SK-N-SH (cell line): ENCODE results near the gene TEPSIN. TPM values are rescaled to one million over a fixed set of nuclear protein-coding genes. Genes with fewer than 3 reads are reported as not detected.

ENCODE experiments used
- CTCF ChIA-PET: fragments of 300-600, 350-600 bp; formaldehyde crosslinking; extraction: SDS; loops from one replicate; lab custom pipeline; 2021; lab: Yijun Ruan, JAX
- POLR2A ChIA-PET: fragments of 350-600 bp; sonication (Branson Sonifier 250); formaldehyde crosslinking; extraction: SDS; loops from one replicate; lab custom pipeline; 2020; ENCODE audit warnings: antibody characterized with exemption, inconsistent platforms; lab: Yijun Ruan, JAX
- DNase-seq: peaks from one replicate; pipeline ENCODE4 v3.0.0; 2012
- H2AFZ ChIP-seq: fragments of 200-600 bp; sonication (generic); 2 replicates; pipeline ENCODE4 v1.8.1; 2016; ENCODE audit warnings: antibody characterized with exemption, mild to moderate bottlenecking, low read depth
- H3F3A ChIP-seq: fragments of 200-600 bp; sonication (generic); replicated peaks from 2 replicates; pipeline ENCODE3; 2016; ENCODE audit warnings: antibody characterized with exemption, mild to moderate bottlenecking; ENCODE audit not compliant: insufficient read depth
- H3K27ac ChIP-seq, 2 experiments: fragments of 200-500 bp in 1 of 2; fragments of 200-600 bp in 1 of 2; sonication (Bioruptor generic) in 1 of 2; sonication (generic), shearing (Covaris generic) in 1 of 2; 2 replicates each; pipeline versions ENCODE4 v1.5.1 to v1.6.1; 2014 to 2016; ENCODE audit warnings: low read depth in 2 of 2, inconsistent platforms in 1 of 2, low read length in 1 of 2, mild to moderate bottlenecking in 1 of 2, mixed read lengths in 1 of 2
- H3K27me3 ChIP-seq: fragments of 200-600 bp; sonication (generic), shearing (Covaris generic); 2 replicates; pipeline ENCODE4 v1.6.1; 2016; ENCODE audit warnings: mixed run types; ENCODE audit not compliant: insufficient read depth
- H3K36me3 ChIP-seq, 2 experiments: fragments of 200-500 bp in 1 of 2; fragments of 200-600 bp in 1 of 2; sonication (Bioruptor generic) in 1 of 2; sonication (generic) in 1 of 2; replicated peaks in 1 of 2; 2 replicates each; pipeline versions ENCODE3 to v1.5.1; 2014 to 2016; ENCODE audit warnings: low read length in 1 of 2, mild to moderate bottlenecking in 1 of 2; ENCODE audit not compliant: insufficient read depth in 2 of 2, control insufficient read depth in 1 of 2
- H3K4me1 ChIP-seq, 2 experiments: fragments of 200-500 bp in 1 of 2; fragments of 200-600 bp in 1 of 2; sonication (Bioruptor generic) in 1 of 2; sonication (generic), shearing (Covaris generic) in 1 of 2; 2 replicates each; pipeline versions ENCODE4 v1.5.1 to v1.6.1; 2014 to 2016; ENCODE audit warnings: low read depth in 1 of 2, low read length in 1 of 2, mixed run types in 1 of 2; ENCODE audit not compliant: insufficient read depth in 2 of 2, control insufficient read depth in 1 of 2
- H3K4me2 ChIP-seq: fragments of 200-600 bp; sonication (generic), shearing (Covaris generic); 2 replicates; pipeline ENCODE4 v1.6.1; 2017; ENCODE audit warnings: mixed run types
- H3K4me3 ChIP-seq, 2 experiments: fragments of 200-500 bp in 1 of 2; fragments of 200-600 bp in 1 of 2; sonication (Bioruptor generic) in 1 of 2; sonication (generic), shearing (Covaris generic) in 1 of 2; 2 replicates each; pipeline versions ENCODE4 v1.5.1 to v1.8.1; 2014 to 2016; ENCODE audit warnings: low read depth in 2 of 2, inconsistent platforms in 1 of 2, low read length in 1 of 2, mild to moderate bottlenecking in 1 of 2, mixed read lengths in 1 of 2, moderate library complexity in 1 of 2
- H3K79me2 ChIP-seq: fragments of 200-600 bp; sonication (generic); 2 replicates; pipeline ENCODE4 v1.8.1; 2017; ENCODE audit warnings: mild to moderate bottlenecking; ENCODE audit not compliant: insufficient read depth
- H3K9ac ChIP-seq: fragments of 200-600 bp; sonication (generic); 2 replicates; pipeline ENCODE4 v1.6.1; 2017; ENCODE audit warnings: mixed run types
- H3K9me2 ChIP-seq: fragments of 200-600 bp; sonication (generic); 2 replicates; pipeline ENCODE4 v1.6.1; 2017; ENCODE audit warnings: mixed run types
- H3K9me3 ChIP-seq: fragments of 200-600 bp; sonication (generic); 2 replicates; pipeline ENCODE4 v1.6.1; 2017; ENCODE audit warnings: mixed run types, mild to moderate bottlenecking, moderate library complexity
- H4K20me1 ChIP-seq: fragments of 200-600 bp; sonication (generic); 2 replicates; pipeline ENCODE4 v1.6.1; 2017; ENCODE audit warnings: mild to moderate bottlenecking, mixed run types; ENCODE audit not compliant: insufficient read depth
- EP300 ChIP-seq, 2 experiments: IDR thresholded peaks; 2 replicates each; pipeline versions ENCODE4 v1.4.0 to v1.6.1; 2012; ENCODE audit warnings: borderline replicate concordance in 1 of 2, low read depth in 1 of 2, low read length in 1 of 2
- EZH2phosphoT487 ChIP-seq: fragments of 200-600 bp; sonication (generic); IDR thresholded peaks from 2 replicates; pipeline ENCODE4 v1.6.1; 2017; ENCODE audit warnings: low read depth, mixed run types, mild to moderate bottlenecking, antibody characterized with exemption, moderate library complexity, borderline replicate concordance
- FOSL2 ChIP-seq: IDR thresholded peaks from 2 replicates; pipeline ENCODE4 v1.4.0; 2012; ENCODE audit warnings: low read depth, mild to moderate bottlenecking, moderate library complexity, borderline replicate concordance
- FOXJ3 ChIP-seq: sonication (generic); formaldehyde crosslinking; IDR thresholded peaks from 2 replicates; pipeline ENCODE4 v1.5.1; 2020; ENCODE audit warnings: mild to moderate bottlenecking, missing genetic modification reagents
- FOXM1 ChIP-seq: IDR thresholded peaks from 2 replicates; pipeline ENCODE4 v1.4.0; 2012; ENCODE audit warnings: low read depth, mild to moderate bottlenecking
- JUND ChIP-seq: IDR thresholded peaks from 2 replicates; pipeline ENCODE4 v1.4.0; 2012
- NFIC ChIP-seq: IDR thresholded peaks from 2 replicates; pipeline ENCODE4 v1.4.0; 2012; ENCODE audit warnings: borderline replicate concordance
- NRF1 ChIP-seq: IDR thresholded peaks from 2 replicates; pipeline ENCODE4 v1.6.1; 2012; ENCODE audit warnings: low read depth, mild to moderate bottlenecking, low read length
- RCOR1 ChIP-seq: fragments of 150-350 bp; IDR thresholded peaks from 2 replicates; pipeline ENCODE4 v1.6.1; 2017; ENCODE audit warnings: antibody characterized with exemption, low read length
- RFX5 ChIP-seq: IDR thresholded peaks from 2 replicates; pipeline ENCODE4 v1.6.1; 2012; ENCODE audit warnings: mild to moderate bottlenecking, improper control_type of control experiment, low read length
- TCF12 ChIP-seq: IDR thresholded peaks from 2 replicates; pipeline ENCODE4 v1.4.0; 2012
- TEAD4 ChIP-seq: IDR thresholded peaks from 2 replicates; pipeline ENCODE4 v1.4.0; 2012; ENCODE audit warnings: mild to moderate bottlenecking, borderline replicate concordance; ENCODE audit not compliant: insufficient read depth
- YY1 ChIP-seq: IDR thresholded peaks from 2 replicates; pipeline ENCODE4 v1.4.0; 2012; ENCODE audit warnings: low read depth, mild to moderate bottlenecking
- WGBS: methylation state at CpG from one replicate; pipeline ENCODE4 v1.1.6; 2017; ENCODE audit warnings: low lambda C conversion rate; 5-methylcytosine and 5-hydroxymethylcytosine counted together
- polyA plus RNA-seq, 3 experiments: library from polyadenylated mRNA; depleted of rRNA; stranded (reverse); fragments of >200 nt; gene quantifications; 2 replicates each; pipeline ENCODE4 v1.2.3, GENCODE V29; 2012
- TF ChIP-seq, protein P1 (sequence below): fragments of 150-350 bp; IDR thresholded peaks from 2 replicates; pipeline ENCODE4 v1.6.1; 2016; ENCODE audit warnings: mild to moderate bottlenecking, low read depth, low read length
- TF ChIP-seq, protein P2 (sequence below): IDR thresholded peaks from 2 replicates; pipeline ENCODE4 v1.4.0; 2012; ENCODE audit warnings: low read depth
- TF ChIP-seq, protein P3 (sequence below): IDR thresholded peaks from 2 replicates; pipeline ENCODE4 v1.4.0; 2012; ENCODE audit warnings: low read depth, borderline replicate concordance
- TF ChIP-seq, protein P4 (sequence below): IDR thresholded peaks from 2 replicates; pipeline ENCODE4; 2012
- TF ChIP-seq, protein P5 (sequence below): IDR thresholded peaks from 2 replicates; pipeline ENCODE4 v1.6.1; 2012; ENCODE audit warnings: mild to moderate bottlenecking, low read depth, low read length, moderate library complexity

The TEPSIN gene
- polyA plus RNA-seq, 1 of the 3 experiments (the other 2 are of a cell fraction): 35.3 TPM

DNA sequence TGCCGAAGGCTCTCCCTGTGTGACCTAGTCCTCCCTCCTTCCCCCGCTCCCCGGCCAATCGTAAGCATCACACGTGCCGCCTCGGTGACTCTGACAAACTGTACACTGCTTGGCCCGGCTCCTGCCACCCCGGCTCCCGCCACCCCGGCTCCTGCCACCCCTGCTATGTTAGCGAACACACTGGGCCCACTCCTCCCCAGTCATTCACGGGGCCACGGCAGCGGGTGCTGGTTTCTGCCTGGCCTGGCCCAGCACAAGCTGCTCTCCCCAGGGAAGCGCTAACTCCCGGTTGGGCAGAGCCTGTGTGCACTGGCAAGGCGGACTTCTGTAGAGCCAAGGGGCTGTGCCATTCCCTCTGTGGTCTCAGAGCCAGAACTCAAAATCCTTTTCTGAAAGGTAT is 22.2 kb upstream of the TEPSIN start:
- Histone ChIP-seq H3K9ac (no peak overlapping the region), H3K36me3 (peaks cover 30 to 80% of the 10 kb centered on the region in 2 experiments), H3K27ac (no peak overlapping the region), H3K4me1 (peaks cover 0 to 15% of the 10 kb centered on the region in 2 experiments; a peak in 1 of 4 replicates), H3F3A (no peaks in the 10 kb centered on the region), H3K4me3 (no peak overlapping the region), H2AFZ (no peak overlapping the region), H3K79me2 (no peaks in the 10 kb centered on the region), H3K27me3 (no peaks in the 10 kb centered on the region), H3K9me2 (no peaks in the 10 kb centered on the region), H4K20me1 (peaks cover 10% of the 10 kb centered on the region; the same call in 1 of the 2 replicates), H3K4me2 (no peak overlapping the region), H3K9me3 (no peaks in the 10 kb centered on the region)
- TF ChIP-seq, protein P1, sequence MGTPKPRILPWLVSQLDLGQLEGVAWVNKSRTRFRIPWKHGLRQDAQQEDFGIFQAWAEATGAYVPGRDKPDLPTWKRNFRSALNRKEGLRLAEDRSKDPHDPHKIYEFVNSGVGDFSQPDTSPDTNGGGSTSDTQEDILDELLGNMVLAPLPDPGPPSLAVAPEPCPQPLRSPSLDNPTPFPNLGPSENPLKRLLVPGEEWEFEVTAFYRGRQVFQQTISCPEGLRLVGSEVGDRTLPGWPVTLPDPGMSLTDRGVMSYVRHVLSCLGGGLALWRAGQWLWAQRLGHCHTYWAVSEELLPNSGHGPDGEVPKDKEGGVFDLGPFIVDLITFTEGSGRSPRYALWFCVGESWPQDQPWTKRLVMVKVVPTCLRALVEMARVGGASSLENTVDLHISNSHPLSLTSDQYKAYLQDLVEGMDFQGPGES: no peak
- no peak for TF ChIP-seq TCF12
- TF ChIP-seq FOSL2: no peak
- TF ChIP-seq EZH2phosphoT487: no peak
- TF ChIP-seq TEAD4: no peak
- TF ChIP-seq, protein P2, sequence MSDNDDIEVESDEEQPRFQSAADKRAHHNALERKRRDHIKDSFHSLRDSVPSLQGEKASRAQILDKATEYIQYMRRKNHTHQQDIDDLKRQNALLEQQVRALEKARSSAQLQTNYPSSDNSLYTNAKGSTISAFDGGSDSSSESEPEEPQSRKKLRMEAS: no peak
- no peak for TF ChIP-seq RCOR1
- TF ChIP-seq, protein P3, sequence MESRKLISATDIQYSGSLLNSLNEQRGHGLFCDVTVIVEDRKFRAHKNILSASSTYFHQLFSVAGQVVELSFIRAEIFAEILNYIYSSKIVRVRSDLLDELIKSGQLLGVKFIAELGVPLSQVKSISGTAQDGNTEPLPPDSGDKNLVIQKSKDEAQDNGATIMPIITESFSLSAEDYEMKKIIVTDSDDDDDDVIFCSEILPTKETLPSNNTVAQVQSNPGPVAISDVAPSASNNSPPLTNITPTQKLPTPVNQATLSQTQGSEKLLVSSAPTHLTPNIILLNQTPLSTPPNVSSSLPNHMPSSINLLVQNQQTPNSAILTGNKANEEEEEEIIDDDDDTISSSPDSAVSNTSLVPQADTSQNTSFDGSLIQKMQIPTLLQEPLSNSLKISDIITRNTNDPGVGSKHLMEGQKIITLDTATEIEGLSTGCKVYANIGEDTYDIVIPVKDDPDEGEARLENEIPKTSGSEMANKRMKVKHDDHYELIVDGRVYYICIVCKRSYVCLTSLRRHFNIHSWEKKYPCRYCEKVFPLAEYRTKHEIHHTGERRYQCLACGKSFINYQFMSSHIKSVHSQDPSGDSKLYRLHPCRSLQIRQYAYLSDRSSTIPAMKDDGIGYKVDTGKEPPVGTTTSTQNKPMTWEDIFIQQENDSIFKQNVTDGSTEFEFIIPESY: no peak
- TF ChIP-seq FOXJ3 (CRISPR knock-in tag): no peak
- no peak for TF ChIP-seq YY1
- TF ChIP-seq RFX5: no peak
- TF ChIP-seq, protein P4, sequence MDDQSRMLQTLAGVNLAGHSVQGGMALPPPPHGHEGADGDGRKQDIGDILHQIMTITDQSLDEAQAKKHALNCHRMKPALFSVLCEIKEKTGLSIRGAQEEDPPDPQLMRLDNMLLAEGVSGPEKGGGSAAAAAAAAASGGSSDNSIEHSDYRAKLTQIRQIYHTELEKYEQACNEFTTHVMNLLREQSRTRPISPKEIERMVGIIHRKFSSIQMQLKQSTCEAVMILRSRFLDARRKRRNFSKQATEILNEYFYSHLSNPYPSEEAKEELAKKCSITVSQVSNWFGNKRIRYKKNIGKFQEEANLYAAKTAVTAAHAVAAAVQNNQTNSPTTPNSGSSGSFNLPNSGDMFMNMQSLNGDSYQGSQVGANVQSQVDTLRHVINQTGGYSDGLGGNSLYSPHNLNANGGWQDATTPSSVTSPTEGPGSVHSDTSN: no peak
- TF ChIP-seq NFIC: no peak
- no peak for TF ChIP-seq EP300 (IDR thresholded peaks at IDR 0.05; ENCODE audit: borderline replicate concordance in 1 of 2, low read depth in 1 of 2, low read length in 1 of 2)
- TF ChIP-seq, protein P5, sequence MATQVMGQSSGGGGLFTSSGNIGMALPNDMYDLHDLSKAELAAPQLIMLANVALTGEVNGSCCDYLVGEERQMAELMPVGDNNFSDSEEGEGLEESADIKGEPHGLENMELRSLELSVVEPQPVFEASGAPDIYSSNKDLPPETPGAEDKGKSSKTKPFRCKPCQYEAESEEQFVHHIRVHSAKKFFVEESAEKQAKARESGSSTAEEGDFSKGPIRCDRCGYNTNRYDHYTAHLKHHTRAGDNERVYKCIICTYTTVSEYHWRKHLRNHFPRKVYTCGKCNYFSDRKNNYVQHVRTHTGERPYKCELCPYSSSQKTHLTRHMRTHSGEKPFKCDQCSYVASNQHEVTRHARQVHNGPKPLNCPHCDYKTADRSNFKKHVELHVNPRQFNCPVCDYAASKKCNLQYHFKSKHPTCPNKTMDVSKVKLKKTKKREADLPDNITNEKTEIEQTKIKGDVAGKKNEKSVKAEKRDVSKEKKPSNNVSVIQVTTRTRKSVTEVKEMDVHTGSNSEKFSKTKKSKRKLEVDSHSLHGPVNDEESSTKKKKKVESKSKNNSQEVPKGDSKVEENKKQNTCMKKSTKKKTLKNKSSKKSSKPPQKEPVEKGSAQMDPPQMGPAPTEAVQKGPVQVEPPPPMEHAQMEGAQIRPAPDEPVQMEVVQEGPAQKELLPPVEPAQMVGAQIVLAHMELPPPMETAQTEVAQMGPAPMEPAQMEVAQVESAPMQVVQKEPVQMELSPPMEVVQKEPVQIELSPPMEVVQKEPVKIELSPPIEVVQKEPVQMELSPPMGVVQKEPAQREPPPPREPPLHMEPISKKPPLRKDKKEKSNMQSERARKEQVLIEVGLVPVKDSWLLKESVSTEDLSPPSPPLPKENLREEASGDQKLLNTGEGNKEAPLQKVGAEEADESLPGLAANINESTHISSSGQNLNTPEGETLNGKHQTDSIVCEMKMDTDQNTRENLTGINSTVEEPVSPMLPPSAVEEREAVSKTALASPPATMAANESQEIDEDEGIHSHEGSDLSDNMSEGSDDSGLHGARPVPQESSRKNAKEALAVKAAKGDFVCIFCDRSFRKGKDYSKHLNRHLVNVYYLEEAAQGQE: no peak
- no peak for TF ChIP-seq FOXM1
- TF ChIP-seq JUND: no peak
- TF ChIP-seq NRF1: no peak
- DNase-seq: no peak
- WGBS: 96% methylated on average over 17 of the region's 18 CpGs
- CTCF ChIA-PET: interaction anchor here (1.0 to 11.3 kb wide), 4 partner anchors 8 to 221 kb away, joined by 3 to 140 read pairs (median 7); no protein-coding TSS in a partner anchor
- POLR2A ChIA-PET: no interaction called here
